ENCODE data around the gene COL5A1.

COL5A1 gene

DNA sequence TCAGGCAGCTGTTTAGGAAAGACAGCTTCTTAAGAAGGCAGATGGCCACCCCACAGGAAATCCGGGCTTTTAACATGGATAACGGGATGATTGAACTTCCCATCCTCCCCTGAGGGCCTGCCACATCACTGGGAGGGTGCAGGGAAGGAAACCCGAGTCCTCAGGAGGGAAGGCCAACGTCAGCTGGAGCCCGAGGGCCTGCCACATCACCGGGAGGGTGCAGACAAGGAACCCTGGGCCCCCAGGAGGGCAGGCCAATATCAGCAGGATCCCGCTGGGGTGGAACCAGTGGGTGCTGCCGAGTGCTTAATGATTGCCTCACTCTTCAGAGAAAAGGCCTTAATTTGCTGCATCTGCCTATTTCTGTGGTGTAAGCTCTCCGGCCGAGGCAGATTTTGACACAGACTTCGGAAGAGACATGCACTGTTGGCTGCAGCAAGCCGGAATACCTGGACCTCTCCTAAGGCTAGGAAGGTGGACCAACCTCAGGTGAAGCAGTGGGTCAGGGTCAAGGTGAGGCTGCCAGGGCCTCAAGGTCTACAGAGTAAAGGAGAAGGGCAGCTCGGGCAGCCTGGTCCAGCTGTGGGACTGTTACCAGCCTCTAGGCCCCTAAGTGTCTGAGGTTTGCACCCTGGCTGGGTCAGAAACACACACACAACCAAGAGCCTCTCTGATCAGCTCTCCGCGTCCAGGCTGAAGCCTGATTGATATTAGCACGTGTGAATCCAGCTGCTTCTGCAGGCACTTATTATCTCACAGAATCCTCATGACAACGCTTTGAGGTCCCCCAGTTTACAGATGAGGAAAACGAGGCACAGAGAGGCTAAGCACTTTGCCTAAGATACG, 14.8 kb upstream of the COL5A1 start:
- DNase-seq, result no peak

DNA sequence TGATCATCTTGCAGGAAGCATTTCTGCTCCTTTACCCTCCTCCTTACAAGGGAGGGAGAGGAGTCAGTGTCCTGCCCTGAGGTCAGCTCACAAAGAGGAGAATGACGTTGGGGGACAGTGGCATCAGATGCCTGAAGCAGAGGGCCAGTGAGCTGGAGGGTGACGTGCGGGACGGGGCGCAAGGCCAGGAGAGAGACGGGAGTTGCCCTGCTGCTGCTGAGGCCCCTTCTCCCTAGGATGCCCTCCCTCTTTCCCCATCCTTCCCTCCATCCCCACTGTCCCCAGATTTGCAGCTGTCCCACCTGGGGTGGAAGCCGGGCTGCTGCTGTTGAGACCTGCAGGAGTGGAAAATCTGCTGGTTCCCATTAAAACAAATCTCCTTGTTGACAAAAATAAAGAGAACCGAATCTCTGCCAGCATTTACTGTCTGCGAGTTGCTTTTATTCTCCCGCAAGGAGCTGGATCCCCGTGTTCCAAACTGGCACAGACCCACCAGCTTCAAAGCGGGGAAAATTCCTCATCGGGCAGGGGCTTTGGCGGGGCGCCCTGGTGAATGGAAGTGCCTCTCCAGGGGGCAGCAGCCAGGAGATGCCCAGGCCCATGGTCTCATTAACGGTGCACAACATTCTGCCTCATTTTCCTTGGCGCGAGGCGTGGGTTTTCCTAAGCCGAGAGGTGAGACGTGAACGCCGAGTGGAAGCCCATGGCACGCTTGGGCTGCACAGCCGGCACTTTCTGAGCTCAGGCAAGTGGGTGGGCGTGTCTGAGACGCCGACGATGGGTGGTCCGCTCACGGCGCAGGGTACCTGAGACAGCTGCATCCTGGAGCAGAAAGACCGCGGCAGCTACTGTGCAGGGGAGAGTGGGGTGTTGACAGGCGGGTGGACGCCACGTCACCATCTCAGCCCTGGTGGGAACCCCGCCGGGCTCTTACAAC, 13.9 kb upstream of the COL5A1 start:
- no peak for DNase-seq

DNA sequence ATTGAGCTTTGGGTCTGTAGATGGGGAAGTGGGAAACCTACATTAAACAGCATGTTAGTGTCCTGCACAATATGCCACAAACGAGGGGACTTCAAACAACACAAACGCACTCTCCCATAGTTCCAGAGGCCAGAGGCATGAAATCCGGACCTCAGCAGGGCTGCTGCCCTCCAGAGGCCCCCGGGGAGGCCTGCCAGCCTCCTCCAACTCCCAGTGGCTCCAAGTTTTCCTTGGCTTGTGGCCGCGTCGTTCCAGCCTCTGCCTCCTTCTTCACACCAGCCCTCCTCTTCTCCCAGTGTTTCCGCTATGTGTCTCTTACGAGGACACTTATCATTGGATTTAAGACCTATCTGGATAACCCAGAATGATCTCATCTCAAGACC, 13.3 kb upstream of the COL5A1 start:
- DNase-seq, result no peak

DNA sequence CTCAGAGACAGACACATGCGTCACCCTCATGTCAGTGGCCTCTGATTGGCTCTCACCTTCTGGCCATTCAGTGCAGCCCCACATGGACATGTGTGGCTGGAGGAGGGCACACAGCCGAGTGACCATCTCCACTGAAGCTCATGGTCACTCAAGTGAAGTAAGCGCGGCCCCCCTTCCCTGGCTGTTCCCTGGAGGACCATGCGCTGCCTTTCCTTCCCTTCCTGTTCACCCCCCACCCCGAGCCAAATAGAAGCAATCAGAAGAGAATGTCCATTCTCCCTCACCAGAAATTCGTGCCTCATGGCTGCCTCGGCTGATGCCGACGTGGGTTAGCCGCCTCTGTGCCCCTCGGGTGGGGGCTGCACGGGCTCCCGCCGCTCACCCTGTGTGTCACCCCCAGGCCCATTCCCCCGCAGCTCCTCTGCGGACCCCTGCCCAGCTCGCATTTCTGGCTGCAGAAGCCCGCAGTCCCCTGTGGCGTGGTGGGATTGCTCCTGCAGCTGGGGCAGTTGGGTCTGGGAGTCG, 12.5 kb upstream of the COL5A1 start:
- DNase-seq, result no peak

DNA sequence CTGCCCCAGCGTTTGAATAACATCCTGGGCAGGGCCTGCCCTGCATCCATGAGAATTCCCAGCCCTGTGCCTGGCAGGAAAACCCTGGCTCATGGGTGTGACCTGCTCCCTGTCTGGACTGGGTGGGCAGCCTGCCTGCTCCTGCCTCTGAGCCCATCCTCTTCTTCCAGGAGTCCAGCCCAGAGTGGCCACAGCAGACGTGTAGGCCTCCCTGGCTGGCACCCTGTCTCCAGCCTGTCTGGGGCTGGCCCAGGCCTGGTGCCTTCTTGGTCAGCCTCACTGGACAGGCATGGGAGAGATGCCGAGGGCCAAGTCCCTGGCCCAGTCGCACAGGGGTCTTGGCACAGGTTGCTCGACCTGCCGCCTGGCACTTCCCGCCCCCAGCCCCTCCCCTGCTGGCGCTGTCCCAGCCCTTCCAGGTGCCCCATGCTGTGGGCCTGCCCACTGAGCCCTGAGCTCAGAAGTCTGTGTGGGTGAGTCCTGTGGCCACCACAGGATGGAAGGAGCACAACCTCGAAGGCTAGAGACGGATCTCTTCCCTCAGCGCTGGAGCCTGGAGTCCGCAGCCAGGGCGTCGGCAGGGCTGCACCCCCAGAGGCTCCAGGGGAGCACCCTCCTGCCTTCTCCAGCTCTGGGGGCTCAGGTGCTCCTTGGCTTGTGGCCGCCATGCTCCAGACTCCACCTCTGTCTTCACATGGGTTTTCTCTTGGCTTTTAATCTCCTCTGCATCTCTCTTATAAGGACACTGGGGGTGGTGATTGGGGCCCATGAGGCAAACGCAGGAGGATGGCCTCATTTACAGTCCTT, 11.8 kb upstream of the COL5A1 start:
- no peak for DNase-seq

DNA sequence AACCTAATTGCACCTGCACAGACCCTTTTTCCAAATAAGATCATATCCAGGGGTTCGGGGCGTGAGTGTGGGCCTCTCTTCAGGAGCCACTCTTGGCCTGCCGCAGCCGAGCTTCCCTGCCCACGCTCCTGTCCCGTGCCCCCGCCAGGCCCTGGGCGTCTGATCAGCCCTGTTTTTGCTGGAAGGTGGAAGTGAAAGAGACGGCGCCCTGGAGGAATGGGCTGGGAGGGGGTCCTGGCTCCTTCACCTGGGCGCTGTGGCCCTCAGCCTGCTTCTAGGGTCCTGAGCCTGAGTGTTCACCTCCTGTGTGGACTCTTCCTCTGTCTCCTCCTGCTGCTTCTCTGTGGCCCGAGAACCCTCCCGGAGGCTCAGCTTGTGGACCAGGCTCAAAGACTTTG, 11.2 kb upstream of the COL5A1 start:
- no peak for DNase-seq

DNA sequence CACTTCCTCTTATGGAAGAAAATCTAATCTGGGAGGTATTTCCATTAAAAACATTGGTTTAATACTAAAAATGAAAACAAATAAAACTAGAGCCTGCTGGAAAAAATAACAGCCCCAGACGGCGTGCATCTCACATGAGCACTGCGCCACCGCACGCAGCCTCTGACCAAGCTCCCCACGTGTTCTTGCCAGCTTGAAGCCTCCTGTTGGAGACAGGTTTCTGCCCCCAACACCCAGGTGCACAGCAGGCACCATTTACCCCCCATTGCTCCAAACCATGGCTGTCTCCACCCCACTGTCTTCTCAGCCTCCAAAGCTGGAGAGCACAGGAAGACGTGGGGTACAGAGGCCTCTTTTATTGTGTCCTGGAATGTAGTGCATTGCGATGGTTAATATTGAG, 10.7 kb upstream of the COL5A1 start:
- no peak for DNase-seq

DNA sequence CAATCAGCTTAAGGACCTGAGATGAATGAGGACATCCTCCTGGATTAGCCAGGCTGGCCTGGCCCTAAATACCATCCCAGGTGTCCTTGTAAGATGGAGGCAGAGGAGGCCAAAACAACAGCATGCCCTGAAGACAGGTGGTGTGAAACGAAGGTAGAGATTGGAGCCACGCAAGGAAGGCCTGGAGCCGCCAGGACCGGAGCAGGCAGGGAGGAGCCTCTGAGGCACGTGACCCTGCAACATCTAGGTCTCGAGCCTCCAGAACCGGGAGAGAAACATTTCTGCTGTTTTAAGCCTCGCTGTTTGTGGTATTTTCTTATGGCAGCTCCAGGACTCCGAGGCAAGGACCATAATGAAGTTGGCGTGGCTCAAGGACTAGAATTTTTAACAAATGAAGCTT, 9.7 kb upstream of the COL5A1 start:
- no peak for DNase-seq

DNA sequence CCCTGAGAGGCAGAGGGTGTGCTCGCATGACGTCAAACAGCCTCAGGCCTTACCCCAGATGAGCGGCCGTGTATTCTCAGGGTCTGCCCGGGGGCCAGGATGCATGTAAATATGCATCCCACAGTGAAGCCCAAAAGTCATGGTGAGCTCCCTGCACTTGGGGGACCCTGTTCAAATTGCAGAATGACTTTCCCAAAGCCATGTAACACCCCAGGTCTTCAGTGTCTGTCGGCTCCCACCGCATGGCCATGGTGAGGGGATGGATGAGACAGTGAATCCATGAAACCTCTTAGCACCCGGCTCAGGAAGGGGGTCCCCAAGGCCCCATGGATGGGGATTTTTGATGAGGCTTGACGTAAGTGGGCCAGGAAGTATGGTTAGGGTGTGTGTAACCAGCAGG, 9.3 kb upstream of the COL5A1 start:
- DNase-seq, result no peak

DNA sequence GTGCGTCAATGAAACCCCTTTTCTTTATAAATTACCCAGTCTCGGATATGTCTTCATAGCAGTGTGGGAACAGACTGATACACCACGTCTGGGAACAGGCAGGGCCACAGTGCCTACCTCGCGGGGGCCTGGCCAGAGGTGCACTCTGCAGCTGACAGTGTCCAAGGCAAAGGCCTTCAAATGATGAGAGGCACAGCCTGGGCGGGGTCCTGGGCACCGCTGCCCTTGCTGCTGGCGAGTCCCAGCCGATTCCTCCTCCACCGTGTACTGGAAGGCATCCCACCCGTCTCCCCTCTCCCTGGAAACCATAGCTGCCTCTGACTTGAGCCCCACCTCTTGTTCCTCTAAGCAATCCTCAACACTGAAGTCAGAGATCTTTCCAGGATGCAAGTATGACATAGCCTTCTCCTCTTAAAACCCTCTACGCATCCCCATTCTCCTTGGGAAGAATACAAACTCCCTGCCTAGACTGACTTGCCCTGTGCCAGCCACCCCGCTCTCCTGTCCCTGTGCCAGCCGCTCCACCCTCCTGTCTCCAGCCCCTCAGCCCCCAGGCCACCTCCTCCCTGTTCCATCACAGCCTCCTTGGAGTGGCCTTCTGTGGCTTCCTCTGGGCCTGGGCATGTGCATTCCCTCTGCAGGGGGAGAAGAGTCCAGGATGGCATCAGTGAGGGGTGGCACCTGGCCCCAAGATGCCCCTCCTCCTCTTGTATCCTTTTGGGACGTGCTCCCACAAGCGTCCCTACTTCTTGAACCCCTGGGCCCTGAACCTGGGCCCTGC, 8.1 kb upstream of the COL5A1 start:
- no peak for DNase-seq

DNA sequence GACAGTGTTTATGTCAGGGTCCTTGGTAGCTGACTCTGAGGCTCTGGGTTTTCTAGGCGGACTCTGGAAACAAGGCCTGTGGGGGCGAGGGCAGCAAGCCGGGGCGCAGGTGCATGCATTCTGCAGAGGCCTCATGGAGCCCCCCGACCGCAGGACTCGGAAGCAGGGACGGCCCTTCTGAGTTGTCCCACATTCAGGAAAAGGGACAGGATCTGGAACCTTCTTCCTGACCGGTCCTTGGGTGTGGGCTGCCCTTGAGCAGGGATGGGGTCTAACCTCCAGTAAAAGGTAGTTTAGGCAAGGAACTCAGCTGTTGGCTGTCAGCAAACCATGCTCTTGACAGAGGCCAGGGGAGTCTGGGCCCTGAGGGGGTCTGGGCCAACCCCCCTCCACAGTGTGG, 7.4 kb upstream of the COL5A1 start:
- no peak for DNase-seq

DNA sequence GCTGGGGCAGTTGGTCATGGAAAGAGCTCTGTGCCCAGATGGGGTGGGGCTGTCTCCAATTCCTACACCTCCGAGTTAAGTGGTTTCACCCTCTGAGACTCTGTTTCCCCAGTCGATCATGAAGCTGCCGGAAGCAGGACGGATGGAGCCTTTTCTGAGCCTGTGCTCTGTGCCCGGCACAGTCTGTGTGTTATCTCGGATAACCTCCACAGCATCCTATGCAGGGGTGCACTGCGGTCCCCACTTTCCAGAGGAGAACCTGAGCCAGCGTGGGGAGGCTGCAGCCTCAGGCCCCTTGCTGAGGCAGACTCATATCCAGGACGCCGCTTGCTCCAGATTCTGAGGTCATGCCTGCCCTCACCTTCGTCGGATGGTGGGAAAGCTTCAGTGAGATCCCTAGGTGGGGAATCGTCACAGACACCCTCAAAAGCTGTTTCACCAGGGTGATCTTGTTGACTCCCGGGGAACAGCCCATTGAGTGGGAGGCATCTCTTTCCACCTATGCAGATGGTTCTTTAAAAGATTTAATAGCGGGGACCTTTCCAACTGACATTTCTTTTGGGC, 6.9 kb upstream of the COL5A1 start:
- no peak for DNase-seq

DNA sequence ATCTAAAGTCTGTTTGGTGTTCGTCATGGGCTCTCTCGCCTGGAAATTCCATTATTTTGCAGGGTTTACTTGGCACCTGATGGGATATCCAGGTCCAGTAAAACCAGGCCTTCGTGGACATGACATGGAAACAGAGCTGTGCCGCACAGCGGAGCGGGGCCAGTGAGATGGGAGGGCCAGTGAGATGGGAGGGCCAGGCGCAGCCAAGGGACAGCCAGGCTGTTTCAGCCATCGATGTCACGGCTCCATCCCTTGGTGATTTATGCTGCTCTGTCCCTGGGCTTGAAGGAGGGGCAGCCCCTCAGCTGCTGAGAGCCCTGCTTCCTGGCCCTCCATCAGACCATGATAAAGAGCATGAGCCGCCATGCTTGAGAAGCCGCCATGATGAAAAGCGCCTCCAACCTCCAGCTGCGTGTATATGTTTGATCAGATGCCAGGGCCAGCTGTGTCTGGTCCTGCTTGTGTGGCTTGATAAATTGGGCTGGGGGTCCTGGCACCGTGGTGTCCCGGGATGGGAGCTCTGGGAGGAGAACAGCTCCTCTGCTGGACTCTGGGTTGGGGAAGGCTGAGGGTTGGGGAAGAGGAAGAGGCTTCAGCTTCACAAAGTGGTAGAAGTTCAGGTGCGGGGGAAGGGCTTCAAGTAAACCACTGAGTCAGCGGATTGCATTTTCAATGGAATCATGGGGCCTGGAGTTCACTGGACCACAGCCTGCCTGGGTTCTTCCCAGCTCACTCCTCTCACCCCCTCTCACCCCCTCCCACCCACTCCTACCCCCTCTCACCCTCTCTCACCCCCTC, 6.1 kb upstream of the COL5A1 start:
- no peak for DNase-seq

DNA sequence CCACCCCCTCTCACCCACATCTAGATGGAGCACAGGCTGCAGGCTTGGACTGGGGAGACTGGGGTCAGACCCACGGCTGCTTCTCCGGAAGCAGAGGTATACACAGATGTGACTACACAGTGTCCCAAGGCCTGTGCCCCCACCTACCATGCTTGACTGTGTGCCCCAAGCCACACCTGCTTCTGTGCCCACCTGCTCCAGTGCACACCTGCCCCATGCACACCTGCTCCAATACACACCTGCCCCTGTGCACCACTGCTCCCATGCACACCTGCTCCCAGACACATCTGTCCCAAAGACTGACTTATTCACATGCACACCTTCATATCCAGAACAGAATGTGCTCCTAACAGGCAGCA, 5.5 kb upstream of the COL5A1 start:
- DNase-seq, result no peak

DNA sequence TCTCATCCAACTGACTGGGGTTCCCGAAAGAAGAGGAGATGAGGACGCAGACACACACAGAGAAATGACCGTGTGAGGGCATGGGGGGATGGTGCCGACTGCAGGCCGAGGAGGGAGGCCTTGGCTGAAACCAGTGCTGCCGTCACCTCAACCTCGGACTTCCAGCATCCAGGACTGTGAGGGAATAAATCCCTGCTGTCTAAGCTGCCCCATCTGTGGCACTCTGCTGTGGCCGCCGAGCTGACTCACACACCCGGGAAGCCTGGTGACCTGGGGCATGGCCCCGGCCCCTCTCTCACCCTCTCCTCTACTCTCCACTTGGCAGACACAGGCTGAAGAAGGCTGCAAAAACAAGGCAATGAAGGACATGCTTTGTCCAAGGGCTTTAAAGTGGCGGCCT, 4.4 kb upstream of the COL5A1 start:
- no peak for DNase-seq

DNA sequence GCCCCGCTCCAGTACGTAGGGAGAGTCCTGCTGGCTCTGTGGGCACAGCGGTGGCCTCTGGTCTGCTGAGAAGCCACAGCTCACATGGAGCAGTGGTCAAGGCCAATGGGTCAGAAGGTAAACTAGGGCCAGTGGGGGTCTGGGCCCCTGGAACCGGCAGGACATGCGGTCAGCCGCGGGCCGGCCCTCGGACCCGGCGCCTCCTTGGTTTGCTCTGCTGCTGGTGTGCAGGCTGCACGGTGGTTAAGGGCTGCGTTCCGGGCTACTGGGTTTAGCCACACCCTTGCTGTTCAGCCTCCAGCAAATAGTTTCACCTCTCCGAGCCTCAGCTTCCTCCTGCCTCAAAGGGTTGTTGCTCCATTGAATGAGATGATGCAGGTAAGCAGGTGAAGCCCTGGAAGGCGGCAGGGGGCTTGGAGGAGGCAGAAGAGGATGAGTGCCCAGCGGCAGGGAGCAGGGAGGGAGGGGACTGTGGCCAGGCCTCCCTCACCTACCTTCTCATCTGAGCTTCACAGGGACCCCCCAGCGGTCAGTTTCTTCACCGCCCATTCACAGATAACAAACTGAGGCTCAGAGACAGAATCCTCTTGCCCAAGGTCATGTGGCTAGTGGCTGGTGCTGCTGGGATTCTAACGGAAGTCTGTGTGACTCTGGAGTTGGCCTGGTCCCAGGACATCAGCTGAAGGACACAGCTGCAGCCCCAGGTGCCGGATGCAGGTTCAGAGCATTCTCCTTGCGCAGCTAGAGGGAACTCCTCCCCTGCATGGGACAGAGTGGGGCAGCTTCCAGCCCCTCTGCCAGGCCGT, 3.7 kb upstream of the COL5A1 start:
- DNase-seq, result no peak

DNA sequence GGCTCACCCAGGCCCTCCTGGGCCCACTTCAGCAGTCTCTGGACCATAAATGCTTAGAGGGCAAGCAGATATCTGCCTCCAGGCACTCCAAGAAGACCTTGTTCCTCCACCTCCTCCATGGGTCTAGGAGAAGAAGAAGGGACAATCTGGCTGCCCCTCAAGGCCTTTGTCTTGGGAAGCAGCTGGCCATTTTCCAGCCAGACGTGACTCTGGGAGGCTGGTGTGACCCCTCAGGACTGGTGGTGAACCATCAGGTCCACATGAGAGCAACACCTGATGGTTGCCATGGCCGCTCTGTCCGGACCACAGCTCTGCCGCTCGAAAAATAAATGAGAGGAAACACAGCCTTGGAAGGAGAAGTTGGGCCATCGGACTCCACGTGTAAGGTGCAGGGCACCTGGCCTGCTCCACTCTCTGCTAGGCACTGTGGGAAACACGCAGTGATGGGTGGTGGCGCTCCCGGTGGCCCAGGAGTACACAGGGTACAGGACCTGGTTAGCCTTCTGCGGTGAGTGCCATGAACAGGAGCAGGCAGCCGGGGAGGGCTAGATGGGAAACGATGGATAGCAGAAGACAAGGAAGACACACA, 3.0 kb upstream of the COL5A1 start:
- no peak for DNase-seq

DNA sequence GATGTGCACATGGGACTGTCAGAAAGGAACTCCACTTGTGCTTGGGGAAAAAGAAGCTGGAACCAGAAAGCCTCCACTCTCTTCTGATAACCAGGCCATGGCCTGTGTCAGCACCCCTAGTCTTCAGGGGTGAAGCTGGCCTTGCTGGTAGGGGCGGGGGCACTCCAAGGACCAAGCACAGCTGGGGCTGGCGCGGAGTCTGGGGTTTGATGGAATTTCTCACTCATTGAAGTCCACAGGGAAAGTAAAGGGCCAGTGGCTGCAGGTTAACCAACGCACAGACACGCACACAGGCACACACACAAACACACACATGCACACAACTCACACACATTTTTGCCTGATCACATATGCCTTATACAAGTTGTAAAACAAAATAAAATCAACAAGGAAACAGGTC, 1.6 kb upstream of the COL5A1 start:
- no peak for DNase-seq

DNA sequence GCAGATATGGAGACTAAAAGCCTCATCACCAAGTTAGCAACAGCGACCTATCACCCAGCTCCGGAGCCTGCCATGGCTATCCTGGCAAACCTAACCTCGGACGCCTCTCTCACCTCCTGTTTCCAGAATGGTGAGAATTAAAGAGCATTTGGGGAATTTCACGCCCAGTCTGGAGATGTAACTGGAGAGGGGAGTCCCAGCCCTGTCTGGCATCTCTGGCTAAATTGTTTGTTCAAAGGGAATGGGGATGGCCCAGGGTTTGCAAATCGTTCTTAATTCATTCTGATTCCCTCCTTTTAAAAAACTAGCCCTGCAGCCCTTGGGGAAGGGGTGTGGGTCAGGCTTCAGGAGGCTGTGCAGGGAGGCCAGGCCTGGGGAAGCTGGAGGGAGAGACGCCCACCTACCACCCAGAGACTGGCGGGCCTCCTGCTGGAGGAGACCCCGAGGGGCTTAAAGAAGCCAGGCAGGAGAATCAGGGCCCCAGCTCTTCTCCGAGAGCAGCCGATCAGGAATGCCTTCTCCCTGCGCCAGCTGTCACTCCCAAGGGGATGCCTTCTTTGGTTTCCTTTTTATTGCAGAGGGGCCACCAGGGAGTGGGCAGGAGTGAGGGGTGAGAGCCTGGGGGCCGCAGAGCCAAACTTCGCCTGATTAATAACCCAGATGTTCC, 964 bp upstream of the COL5A1 start:
- no peak for DNase-seq
